Retinal pigment epithelial cell (primary cell): ENCODE measurements around the gene INSIG2.
A peak's percentile ranks its signal among the peaks of the same experiment; 100 is the strongest.

Source experiments
- DNase-seq: peaks from one replicate; pipeline ENCODE4 v3.0.0-alpha.2; 2010; ENCODE audit warnings: low read depth
- H3K4me3 ChIP-seq: 2 replicates; pipeline ENCODE4 v1.5.1; 2011; ENCODE audit warnings: mild to moderate bottlenecking, low read length, control low read depth, moderate library complexity
- TF ChIP-seq, protein P1 (sequence below): conservative IDR thresholded peaks from 2 replicates; pipeline ENCODE4 v1.5.1; 2011; ENCODE audit warnings: low read depth, low read length, control low read depth, inconsistent platforms

INSIG2 gene

DNA sequence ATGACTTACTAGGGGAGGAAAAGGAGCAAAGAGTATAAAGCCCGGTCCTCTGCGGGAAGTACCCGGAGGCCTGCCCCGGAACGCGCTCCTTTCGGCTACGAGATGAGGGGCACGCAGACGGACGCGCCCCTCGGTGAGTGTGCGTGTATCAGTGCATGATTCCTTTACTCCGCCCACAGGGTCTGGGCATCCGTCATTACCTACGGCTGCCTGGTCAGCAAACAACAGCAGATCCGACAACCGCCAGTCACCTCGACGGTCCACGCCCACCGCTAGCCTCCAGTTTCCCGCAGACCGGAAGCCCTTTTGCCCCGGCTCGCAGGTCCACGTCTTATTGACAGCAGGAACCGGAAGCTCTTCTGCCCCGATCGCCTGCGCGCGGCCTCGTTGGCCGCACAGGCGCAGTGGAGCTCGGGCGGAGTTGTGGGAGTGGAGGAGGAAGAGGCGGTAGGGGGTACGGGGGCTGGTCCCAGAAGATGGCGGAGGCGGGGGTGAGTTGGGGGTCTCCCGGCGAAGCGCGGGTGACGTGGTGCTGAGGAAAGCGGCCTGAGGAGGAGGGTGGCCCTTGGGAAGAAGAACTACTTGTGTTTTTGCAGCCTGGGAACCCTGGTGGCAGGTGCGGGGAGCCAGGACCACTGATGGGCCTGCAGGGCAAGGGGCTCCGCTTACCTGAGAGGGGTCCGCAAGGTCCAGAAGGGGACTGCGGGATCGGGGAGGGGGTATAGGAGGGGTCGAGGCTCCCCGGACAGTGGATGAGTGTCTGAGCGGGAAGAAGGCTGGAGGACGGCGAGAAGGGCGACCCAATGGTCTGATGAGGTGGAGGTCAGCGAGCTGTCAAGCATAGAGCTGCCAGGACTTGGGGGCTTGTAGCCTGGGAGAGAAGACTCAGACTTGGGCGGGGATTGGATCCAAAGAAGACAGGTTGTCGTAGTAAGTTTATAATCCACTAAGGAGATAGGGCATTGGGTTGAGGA is at the start of gene INSIG2:
TSS of gene INSIG2 (plus strand) at position 421 of the 974 bp plus-strand sequence. CDS start 8,086 bp downstream, outside the sequence.
- peak within 1 kb of the TSS; percentile 90 for H3K4me3 ChIP-seq
- DNase-seq: peak; percentile 90
- TF ChIP-seq, protein P1, sequence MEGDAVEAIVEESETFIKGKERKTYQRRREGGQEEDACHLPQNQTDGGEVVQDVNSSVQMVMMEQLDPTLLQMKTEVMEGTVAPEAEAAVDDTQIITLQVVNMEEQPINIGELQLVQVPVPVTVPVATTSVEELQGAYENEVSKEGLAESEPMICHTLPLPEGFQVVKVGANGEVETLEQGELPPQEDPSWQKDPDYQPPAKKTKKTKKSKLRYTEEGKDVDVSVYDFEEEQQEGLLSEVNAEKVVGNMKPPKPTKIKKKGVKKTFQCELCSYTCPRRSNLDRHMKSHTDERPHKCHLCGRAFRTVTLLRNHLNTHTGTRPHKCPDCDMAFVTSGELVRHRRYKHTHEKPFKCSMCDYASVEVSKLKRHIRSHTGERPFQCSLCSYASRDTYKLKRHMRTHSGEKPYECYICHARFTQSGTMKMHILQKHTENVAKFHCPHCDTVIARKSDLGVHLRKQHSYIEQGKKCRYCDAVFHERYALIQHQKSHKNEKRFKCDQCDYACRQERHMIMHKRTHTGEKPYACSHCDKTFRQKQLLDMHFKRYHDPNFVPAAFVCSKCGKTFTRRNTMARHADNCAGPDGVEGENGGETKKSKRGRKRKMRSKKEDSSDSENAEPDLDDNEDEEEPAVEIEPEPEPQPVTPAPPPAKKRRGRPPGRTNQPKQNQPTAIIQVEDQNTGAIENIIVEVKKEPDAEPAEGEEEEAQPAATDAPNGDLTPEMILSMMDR: peak; percentile 16

DNA sequence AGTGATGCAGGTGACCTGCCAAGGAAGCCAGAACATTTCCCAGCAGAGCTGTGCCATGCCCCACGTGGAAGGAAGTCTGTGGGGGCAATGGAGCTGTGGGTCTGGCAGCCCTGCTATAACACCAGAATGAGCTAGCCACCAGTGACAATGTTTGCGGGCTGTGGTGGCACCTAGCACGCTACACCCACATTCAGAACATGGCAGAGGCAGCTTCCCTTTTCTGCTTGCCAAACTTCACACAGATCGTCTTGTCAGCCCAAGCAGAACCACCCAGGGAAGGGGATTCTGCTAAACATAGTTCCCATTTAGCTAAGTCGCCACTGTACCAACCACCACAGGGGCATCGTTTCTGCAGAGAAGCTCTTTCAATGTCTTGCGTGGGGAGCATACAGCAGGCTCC is 47.4 kb upstream of the INSIG2 start:
- TF ChIP-seq, protein P1: no peak
- no peak overlapping the region for H3K4me3 ChIP-seq
- DNase-seq: no peak

DNA sequence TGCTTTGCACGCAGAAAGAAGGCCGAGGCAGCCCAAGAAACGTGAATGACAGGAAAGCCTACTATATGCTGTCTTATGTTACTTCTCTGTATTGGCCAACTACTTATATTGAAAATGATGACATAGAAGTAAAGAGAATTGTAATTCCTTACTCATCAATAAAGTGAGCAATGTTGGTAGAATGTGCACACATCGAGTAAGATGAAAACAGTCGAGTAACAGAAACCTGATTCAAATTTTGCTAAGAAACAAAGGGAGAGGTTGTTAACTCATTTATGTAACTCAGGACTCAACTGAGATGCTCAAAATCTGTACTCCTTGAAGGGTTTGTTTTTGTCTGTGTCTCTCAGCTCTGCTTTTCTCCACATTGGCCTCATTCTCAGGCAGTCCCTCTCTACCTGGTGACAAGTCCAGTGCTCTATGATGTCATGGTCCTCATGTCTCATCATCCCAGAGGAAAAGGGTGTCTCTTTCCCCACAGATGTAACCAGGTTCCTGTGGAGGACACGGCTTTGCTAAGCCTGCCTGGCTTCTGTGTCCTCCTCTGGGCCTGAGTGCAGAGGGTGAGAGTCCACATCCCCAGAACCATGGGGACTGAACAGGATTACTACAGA is 44.1 kb upstream of the INSIG2 start:
- no peak overlapping the region for H3K4me3 ChIP-seq
- TF ChIP-seq, protein P1: no peak
- no peak for DNase-seq

DNA sequence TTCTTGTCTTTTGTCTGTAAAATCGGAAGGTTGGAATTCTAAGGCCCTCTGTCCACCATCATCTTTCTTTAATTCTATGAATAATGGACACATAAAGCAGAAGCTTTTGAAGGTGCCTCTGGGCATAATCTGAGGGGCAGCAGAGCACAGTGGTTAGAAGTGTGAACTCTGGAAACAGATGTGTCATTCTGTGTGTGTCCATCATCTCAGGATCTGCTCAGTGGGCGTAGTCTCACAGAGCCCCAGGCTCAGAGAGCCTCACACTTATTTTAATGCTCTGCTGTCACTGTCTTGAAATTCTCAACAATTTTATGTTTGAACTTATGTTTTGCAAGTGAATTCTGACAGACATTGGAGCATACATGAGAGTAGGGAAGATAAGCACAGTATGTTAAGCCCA is 43.4 kb upstream of the INSIG2 start:
- TF ChIP-seq, protein P1: no peak
- no peak overlapping the region for H3K4me3 ChIP-seq
- DNase-seq: no peak

DNA sequence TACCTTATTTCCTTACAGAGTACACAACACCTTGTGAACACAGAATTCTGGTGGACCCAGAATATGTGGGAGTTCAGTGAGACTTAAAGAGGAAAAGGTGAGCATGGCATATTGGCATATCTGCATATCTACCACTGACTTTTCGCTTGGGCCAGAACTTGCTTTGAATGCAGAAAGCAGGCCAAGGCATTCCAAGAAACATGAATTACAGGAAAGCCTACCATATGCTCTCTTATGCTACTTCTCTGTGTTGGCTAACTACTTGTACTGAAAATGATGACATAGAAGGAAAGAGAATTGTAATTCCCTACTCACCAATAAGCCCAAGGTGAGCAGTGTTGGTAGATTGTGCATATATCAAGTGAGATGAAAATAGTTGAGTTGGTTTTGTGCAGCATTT is 43.0 kb upstream of the INSIG2 start:
- TF ChIP-seq, protein P1: no peak
- no peak for DNase-seq
- no peak overlapping the region for H3K4me3 ChIP-seq

DNA sequence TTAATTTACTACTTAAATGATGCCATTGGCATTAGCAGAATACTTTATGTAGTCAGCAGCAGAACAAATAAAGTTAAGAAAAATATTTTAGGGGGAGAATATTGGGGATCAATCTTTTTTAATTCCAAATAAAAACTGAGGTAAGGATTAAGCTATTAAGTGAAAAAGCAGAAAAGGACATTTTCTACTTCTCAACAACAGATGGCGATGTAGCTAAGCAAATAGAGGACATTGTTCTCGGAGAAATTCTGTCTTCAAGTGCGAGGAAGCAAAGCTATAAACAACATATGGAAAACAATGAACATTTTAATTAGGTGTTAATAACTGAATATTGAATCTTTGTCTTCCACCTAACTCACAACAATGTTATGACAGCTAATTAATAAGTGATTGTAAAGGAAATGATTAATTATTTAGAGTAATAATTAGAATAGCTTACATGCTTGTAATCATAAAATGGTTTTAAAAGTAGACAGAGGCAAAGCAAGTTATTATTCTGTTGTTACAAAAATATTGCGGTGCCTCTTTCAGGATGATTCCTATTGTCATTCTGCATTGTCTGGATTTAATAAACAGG is 41.5 kb upstream of the INSIG2 start:
- DNase-seq: no peak
- TF ChIP-seq, protein P1: peak; percentile 62
- H3K4me3 ChIP-seq: no peak overlapping the region
